DND-41 (cell line): ENCODE data around the gene ZNF816.

Experiments used
- CTCF ChIP-seq: IDR thresholded peaks from 2 replicates; pipeline ENCODE4 v1.5.1; 2012; ENCODE audit warnings: borderline replicate concordance, low read length, moderate library complexity, mild to moderate bottlenecking; ENCODE audit not compliant: poor library complexity, severe bottlenecking; ENCODE audit errors: extremely low read depth
- EZH2 ChIP-seq: IDR thresholded peaks from 3 replicates; pipeline ENCODE4 v1.6.1; 2012; ENCODE audit warnings: borderline replicate concordance, low read depth, mild to moderate bottlenecking, moderate library complexity, low read length, inconsistent platforms; ENCODE audit not compliant: severe bottlenecking

GRCh38 chr19:52956917-52957316 is 5.8 kb downstream of the ZNF816 start:
- TF ChIP-seq CTCF (no peak), EZH2 (no peak)
